ENCODE data around the gene TFEB.
A peak's percentile ranks its signal among the peaks of the same experiment; 100 is the strongest.

TFEB gene

GRCh38 chr6:41735427-41736185 is at the start of gene TFEB:
TSS of gene TFEB (minus strand) at chr6:41735608. CDS start at chr6:41691213, 44,395 bp downstream.
- TF ChIP-seq ZNF274 (IDR thresholded peaks at IDR 0.05; ENCODE audit: low read depth, low read length) (no peak), SUZ12 (IDR thresholded peaks at IDR 0.05; ENCODE audit: extremely low read depth, insufficient read depth, insufficient read length) (no peak), YY1 (IDR thresholded peaks at IDR 0.05; ENCODE audit: insufficient read depth, insufficient read length) (no peak)

GRCh38 chr6:41784581-41785171 is 49.3 kb upstream of the TFEB start:
- Histone ChIP-seq H3K9me3 (ENCODE audit: insufficient read depth, low read length) (peaks cover 19% of the 10 kb centered on the region; the same call in 1 of the 2 replicates), H3K4me3 (ENCODE audit: insufficient read length, low read depth) (no peak overlapping the region), H3K4me1 (ENCODE audit: insufficient read depth, insufficient read length) (no peaks in the 10 kb centered on the region), H3K36me3 (ENCODE audit: insufficient read depth, insufficient read length, low read length) (peaks cover 11% of the 10 kb centered on the region), H3K9ac (ENCODE audit: insufficient read length, low read depth) (no peak overlapping the region), H3K27me3 (ENCODE audit: insufficient read depth, insufficient read length) (peaks cover 24% of the 10 kb centered on the region)
- DNase-seq (ENCODE audit: low read depth, low spot score), result no peak
- TF ChIP-seq YY1 (IDR thresholded peaks at IDR 0.05; ENCODE audit: insufficient read depth, insufficient read length) (no peak), ZNF274 (IDR thresholded peaks at IDR 0.05; ENCODE audit: low read depth, low read length) (no peak), SUZ12 (IDR thresholded peaks at IDR 0.05; ENCODE audit: extremely low read depth, insufficient read depth, insufficient read length) (no peak)

More at GRCh38 chr6:41735427-41736185, at the start of gene TFEB:
- Histone ChIP-seq H3K9me3 (ENCODE audit: insufficient read depth, low read length) (no peaks in the 10 kb centered on the region), H3K4me1 (ENCODE audit: insufficient read depth, insufficient read length) (peaks cover 16% of the 10 kb centered on the region), H3K27me3 (ENCODE audit: insufficient read depth, insufficient read length) (peaks cover 6% of the 10 kb centered on the region), H3K9ac (ENCODE audit: insufficient read length, low read depth) (peak within 1 kb of the TSS; percentile 32), H3K4me3 (ENCODE audit: insufficient read length, low read depth) (peak within 1 kb of the TSS; percentile 47), H3K36me3 (ENCODE audit: insufficient read depth, insufficient read length, low read length) (no peaks in the 10 kb centered on the region)
- peak; percentile 72 for DNase-seq (ENCODE audit: low read depth, low spot score)

- DNase-seq (ENCODE audit: low read depth, low spot score), result no peak
- no peak overlapping the region for H3K9ac ChIP-seq (ENCODE audit: insufficient read length, low read depth)
- H3K4me3 ChIP-seq (ENCODE audit: insufficient read length, low read depth), result no peak overlapping the region
- peaks cover 24% of the 10 kb centered on the region for H3K27me3 ChIP-seq (ENCODE audit: insufficient read depth, insufficient read length)
- H3K36me3 ChIP-seq (ENCODE audit: insufficient read depth, insufficient read length, low read length), result no peaks in the 10 kb centered on the region
- H3K9me3 ChIP-seq (ENCODE audit: insufficient read depth, low read length), result peaks cover 14% of the 10 kb centered on the region; the same call in 1 of the 2 replicates
- no peak for TF ChIP-seq YY1 (IDR thresholded peaks at IDR 0.05; ENCODE audit: insufficient read depth, insufficient read length)
- TF ChIP-seq ZNF274 (IDR thresholded peaks at IDR 0.05; ENCODE audit: low read depth, low read length), result no peak
- no peak for TF ChIP-seq SUZ12 (IDR thresholded peaks at IDR 0.05; ENCODE audit: extremely low read depth, insufficient read depth, insufficient read length)
- no peaks in the 10 kb centered on the region for H3K4me1 ChIP-seq (ENCODE audit: insufficient read depth, insufficient read length)
Measured at GRCh38 chr6:41783106-41783780, 47.8 kb upstream of the TFEB start.

DNA sequence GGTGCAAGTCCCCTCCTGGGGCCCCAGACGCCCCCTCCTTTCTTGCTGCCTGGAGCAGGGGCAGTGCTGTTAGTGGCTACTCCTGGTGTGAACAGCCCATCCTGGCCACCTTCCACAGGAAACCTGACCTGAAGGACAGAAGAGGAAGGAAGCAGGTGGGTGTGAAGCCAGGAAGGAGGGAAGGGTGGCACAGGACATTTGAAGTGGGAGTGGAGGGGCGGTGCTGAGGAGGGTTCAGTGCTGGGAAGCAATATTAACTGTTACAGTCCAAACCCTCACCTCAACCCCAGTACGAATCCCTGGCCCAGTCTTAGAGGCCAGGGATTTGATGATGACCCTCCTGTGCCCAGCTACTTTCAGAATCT is 45.9 kb upstream of the TFEB start:
- Histone ChIP-seq H3K9ac (ENCODE audit: insufficient read length, low read depth) (peak overlapping the region; percentile 67), H3K4me3 (ENCODE audit: insufficient read length, low read depth) (peak overlapping the region; percentile 58)

DNA sequence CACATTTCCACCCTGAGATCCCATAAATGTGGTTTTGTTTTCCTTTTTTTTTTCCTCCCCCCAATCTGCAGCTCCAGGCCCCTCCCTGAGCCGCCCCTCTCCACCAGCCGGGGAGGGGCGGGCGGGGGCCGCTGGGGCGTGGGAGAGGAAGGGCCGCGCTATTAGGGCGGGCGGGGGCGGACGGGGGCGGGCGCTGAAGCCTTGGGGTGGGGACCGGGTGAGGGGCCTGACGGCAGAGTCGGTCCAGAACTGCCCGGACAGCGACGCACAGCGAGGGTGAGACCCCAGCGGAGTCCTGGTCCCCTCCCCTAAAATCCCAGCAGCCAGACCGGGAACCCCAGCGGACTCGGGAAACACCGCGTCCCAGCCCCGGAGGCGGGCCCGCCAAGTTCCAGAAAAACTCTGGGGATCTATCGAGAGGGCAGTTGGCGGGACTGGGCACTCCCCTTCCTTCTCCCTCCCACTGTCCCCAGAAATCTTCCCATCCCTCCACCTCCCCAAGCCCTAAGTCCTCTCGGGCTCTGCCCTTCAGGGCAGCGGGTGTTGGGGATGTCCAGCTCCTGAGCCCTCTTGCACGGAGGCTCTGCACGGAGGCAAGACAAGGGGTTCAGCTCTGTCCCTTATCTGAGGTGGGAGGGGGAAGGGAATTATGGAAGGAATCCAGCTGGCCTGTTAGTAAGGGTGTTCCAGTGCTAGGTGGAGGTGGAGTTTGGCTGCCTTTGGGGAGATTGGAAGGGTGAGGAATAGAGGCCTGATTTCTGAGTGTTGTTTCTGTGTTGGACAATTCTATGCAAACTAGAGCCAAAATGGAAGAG is 45.4 kb upstream of the TFEB start, which contains the start of gene PRICKLE4:
TSS of gene PRICKLE4 (plus strand) at position 232 of the 815 bp plus-strand sequence. CDS start 2,692 bp downstream, outside the sequence.
- Histone ChIP-seq H3K27me3 (ENCODE audit: insufficient read depth, insufficient read length) (peaks cover 20% of the 10 kb centered on the region), H3K36me3 (ENCODE audit: insufficient read depth, insufficient read length, low read length) (peaks cover 8% of the 10 kb centered on the region), H3K9ac (ENCODE audit: insufficient read length, low read depth) (peak within 1 kb of the TSS; percentile 77), H3K4me1 (ENCODE audit: insufficient read depth, insufficient read length) (no peaks in the 10 kb centered on the region), H3K9me3 (ENCODE audit: insufficient read depth, low read length) (peaks cover 10% of the 10 kb centered on the region; the same call in 1 of the 2 replicates), H3K4me3 (ENCODE audit: insufficient read length, low read depth) (peak within 1 kb of the TSS; percentile 58)
- no peak for DNase-seq (ENCODE audit: low read depth, low spot score)
- TF ChIP-seq YY1 (IDR thresholded peaks at IDR 0.05; ENCODE audit: insufficient read depth, insufficient read length) (no peak), ZNF274 (IDR thresholded peaks at IDR 0.05; ENCODE audit: low read depth, low read length) (no peak), SUZ12 (IDR thresholded peaks at IDR 0.05; ENCODE audit: extremely low read depth, insufficient read depth, insufficient read length) (no peak)

More for the DNA sequence above, 45.9 kb upstream of the TFEB start:
- Histone ChIP-seq H3K27me3 (ENCODE audit: insufficient read depth, insufficient read length) (peaks cover 24% of the 10 kb centered on the region), H3K9me3 (ENCODE audit: insufficient read depth, low read length) (peaks cover 14% of the 10 kb centered on the region; the same call in 1 of the 2 replicates), H3K4me1 (ENCODE audit: insufficient read depth, insufficient read length) (no peaks in the 10 kb centered on the region), H3K36me3 (ENCODE audit: insufficient read depth, insufficient read length, low read length) (peaks cover 8% of the 10 kb centered on the region)
- DNase-seq (ENCODE audit: low read depth, low spot score), result no peak
- TF ChIP-seq ZNF274 (IDR thresholded peaks at IDR 0.05; ENCODE audit: low read depth, low read length) (no peak), YY1 (IDR thresholded peaks at IDR 0.05; ENCODE audit: insufficient read depth, insufficient read length) (no peak), SUZ12 (IDR thresholded peaks at IDR 0.05; ENCODE audit: extremely low read depth, insufficient read depth, insufficient read length) (no peak)

DNA sequence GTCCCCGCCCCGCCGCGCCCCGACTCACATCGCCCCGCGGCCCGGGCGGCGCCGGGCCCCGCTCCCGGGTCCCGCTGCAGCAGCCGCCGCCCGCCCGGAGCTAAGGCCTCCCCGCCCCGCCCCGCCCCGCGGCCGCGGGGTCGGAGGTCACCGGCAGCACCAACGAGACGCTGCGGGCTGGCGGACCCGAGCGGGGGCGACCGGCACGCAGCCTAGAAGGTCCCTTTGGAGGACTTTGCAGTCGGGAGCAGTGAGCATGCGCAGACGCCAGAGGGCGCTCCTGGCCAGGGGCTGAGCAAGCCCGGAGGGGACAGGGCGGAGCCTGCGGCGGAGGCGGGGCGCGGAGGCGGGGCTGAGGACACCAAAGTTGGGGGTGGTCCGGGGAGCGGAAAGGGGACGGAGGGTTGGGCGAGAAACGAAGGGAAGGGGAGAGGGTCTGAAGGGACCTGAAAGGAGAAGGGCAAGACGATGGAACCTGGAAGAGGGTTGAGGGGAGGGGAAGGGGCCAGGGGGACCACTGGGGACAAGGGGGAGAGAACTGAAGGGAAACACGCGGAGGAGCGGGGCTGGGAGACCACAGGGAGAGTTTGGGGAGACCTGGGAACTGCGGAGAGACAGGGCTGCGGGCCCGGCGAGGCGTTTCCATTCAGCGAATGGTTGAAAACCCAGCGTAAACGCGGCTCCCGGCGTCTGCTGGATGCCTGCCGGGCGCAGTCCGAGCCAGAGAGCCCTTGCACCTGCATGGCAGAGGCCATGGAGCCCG is 44.6 kb upstream of the TFEB start, which contains the start of gene FRS3:
TSS of gene FRS3 (minus strand) at position 113 of the 763 bp plus-strand sequence. CDS start 2,913 bp downstream, outside the sequence.
- Histone ChIP-seq H3K4me3 (ENCODE audit: insufficient read length, low read depth) (peak within 1 kb of the TSS; percentile 58), H3K4me1 (ENCODE audit: insufficient read depth, insufficient read length) (no peaks in the 10 kb centered on the region), H3K36me3 (ENCODE audit: insufficient read depth, insufficient read length, low read length) (peaks cover 14% of the 10 kb centered on the region), H3K9ac (ENCODE audit: insufficient read length, low read depth) (peak within 1 kb of the TSS; percentile 77), H3K27me3 (ENCODE audit: insufficient read depth, insufficient read length) (peaks cover 20% of the 10 kb centered on the region), H3K9me3 (ENCODE audit: insufficient read depth, low read length) (peaks cover 2% of the 10 kb centered on the region; the same call in 1 of the 2 replicates)
- no peak for TF ChIP-seq YY1 (IDR thresholded peaks at IDR 0.05; ENCODE audit: insufficient read depth, insufficient read length)
- no peak for TF ChIP-seq SUZ12 (IDR thresholded peaks at IDR 0.05; ENCODE audit: extremely low read depth, insufficient read depth, insufficient read length)
- no peak for TF ChIP-seq ZNF274 (IDR thresholded peaks at IDR 0.05; ENCODE audit: low read depth, low read length)
- DNase-seq (ENCODE audit: low read depth, low spot score), result peak; percentile 91

Data from NT2/D1 (cell line).